H1 (cell line): ENCODE results near the gene MYO9A. TPM values are rescaled to one million over a fixed set of nuclear protein-coding genes. Genes with fewer than 3 reads are reported as not detected.

Experiments
- CTCF ChIA-PET: fragments of 300-600 bp; sonication (Branson Sonifier 250); formaldehyde crosslinking; loops from one replicate; lab custom pipeline; 2021; ENCODE audit not compliant: partially characterized antibody; lab: Charles Lee
- POLR2A ChIA-PET: fragments of 300-600 bp; sonication (Branson Sonifier 250); formaldehyde crosslinking; loops from one replicate; lab custom pipeline; 2021; ENCODE audit warnings: inconsistent platforms; ENCODE audit not compliant: partially characterized antibody; lab: Charles Lee
- DNase-seq, 2 experiments: peaks; one replicate each; pipeline versions ENCODE4 v3.0.0 to v3.0.0-alpha.2; 2010 to 2022; ENCODE audit warnings: low spot score in 2 of 2, low read depth in 1 of 2, mixed read lengths in 1 of 2
- FAIRE-seq: peaks from 2 replicates; lab custom pipeline; 2011; peaks lifted over from hg19 to GRCh38; lab: Jason Lieb, UNC
- H2AFZ ChIP-seq: 2 replicates; pipeline ENCODE4 v1.8.1; 2012; ENCODE audit warnings: low read length, inconsistent platforms
- H2AK5ac ChIP-seq: 2 replicates; pipeline ENCODE4 v1.6.1; 2013; ENCODE audit warnings: low read depth, low read length
- H2BK120ac ChIP-seq: replicated peaks from 2 replicates; pipeline ENCODE3; 2013; ENCODE audit warnings: low read depth, low read length, inconsistent platforms
- H2BK12ac ChIP-seq: 2 replicates; pipeline ENCODE4 v1.6.1; 2013; ENCODE audit warnings: low read depth, low read length
- H2BK15ac ChIP-seq: 2 replicates; pipeline ENCODE4 v1.6.1; 2013; ENCODE audit warnings: low read length
- H2BK20ac ChIP-seq: 2 replicates; pipeline ENCODE4 v1.6.1; 2013; ENCODE audit warnings: low read length
- H2BK5ac ChIP-seq: 2 replicates; pipeline ENCODE4 v1.6.1; 2013; ENCODE audit warnings: low read depth, low read length
- H3K14ac ChIP-seq: 2 replicates; pipeline ENCODE4 v1.6.1; 2013; ENCODE audit warnings: inconsistent platforms; ENCODE audit not compliant: insufficient read length
- H3K18ac ChIP-seq: 2 replicates; pipeline ENCODE4 v1.6.1; 2013; ENCODE audit warnings: low read length; ENCODE audit errors: extremely low read depth
- H3K23ac ChIP-seq: 2 replicates; pipeline ENCODE4 v1.6.1; 2013; ENCODE audit warnings: inconsistent platforms; ENCODE audit not compliant: insufficient read length
- H3K23me2 ChIP-seq: 2 replicates; pipeline ENCODE4 v1.6.1; 2013; ENCODE audit warnings: low read depth, low read length
- H3K27ac ChIP-seq: 2 replicates; pipeline ENCODE4 v1.6.1; 2011; ENCODE audit warnings: low read depth, low read length, inconsistent platforms
- H3K27me3 ChIP-seq, 4 experiments: replicated peaks in 1 of 4; 1 replicate in 1 of 4; 2 replicates in 3 of 4; pipeline versions ENCODE4 v1.6.1 to v1.8.1; 2011 to 2013; ENCODE audit warnings: low read length in 3 of 4, mild to moderate bottlenecking in 3 of 4, inconsistent platforms in 2 of 4, mixed read lengths in 2 of 4, moderate library complexity in 1 of 4; ENCODE audit not compliant: control insufficient read depth in 3 of 4, insufficient read depth in 3 of 4; ENCODE audit errors: extremely low read depth in 1 of 4
- H3K36me3 ChIP-seq, 4 experiments: 2 replicates each; pipeline versions ENCODE4 v1.6.1 to v1.8.1; 2011 to 2013; ENCODE audit warnings: mild to moderate bottlenecking in 4 of 4, low read length in 3 of 4, moderate library complexity in 2 of 4, control low read depth in 1 of 4, inconsistent platforms in 1 of 4; ENCODE audit not compliant: insufficient read depth in 4 of 4, control insufficient read depth in 2 of 4
- H3K4ac ChIP-seq: replicated peaks from 2 replicates; pipeline ENCODE3; 2013; ENCODE audit warnings: low read length, low read depth, mixed read lengths, inconsistent platforms; ENCODE audit not compliant: insufficient read length
- H3K4me1 ChIP-seq, 4 experiments: replicated peaks in 1 of 4; 1 replicate in 1 of 4; 2 replicates in 3 of 4; pipeline versions ENCODE4 v1.6.1 to v1.8.1; 2011 to 2013; ENCODE audit warnings: low read length in 3 of 4, inconsistent platforms in 2 of 4, mixed read lengths in 1 of 4; ENCODE audit not compliant: insufficient read depth in 4 of 4, control insufficient read depth in 3 of 4
- H3K4me2 ChIP-seq, 2 experiments: 2 replicates each; pipeline versions ENCODE4 v1.6.1 to v1.8.1; 2011 to 2013; ENCODE audit warnings: low read depth in 2 of 2, low read length in 2 of 2, control low read depth in 1 of 2, inconsistent platforms in 1 of 2, mild to moderate bottlenecking in 1 of 2; ENCODE audit not compliant: insufficient read depth in 1 of 2
- H3K4me3 ChIP-seq, 4 experiments: fragments of 200-600, 300-600 bp in 1 of 4; sonication (generic), shearing (Covaris generic), sonication (Bioruptor Twin) in 1 of 4; 2 replicates each; pipeline versions ENCODE4 v1.5.1 to v1.8.1; 2011 to 2016; ENCODE audit warnings: low read length in 4 of 4, low read depth in 3 of 4, control low read depth in 2 of 4, inconsistent platforms in 2 of 4, mild to moderate bottlenecking in 2 of 4, mixed read lengths in 1 of 4, moderate library complexity in 1 of 4; ENCODE audit not compliant: insufficient read depth in 2 of 4; ENCODE audit errors: extremely low read depth in 1 of 4
- H3K56ac ChIP-seq: replicated peaks from 2 replicates; pipeline ENCODE3; 2013; ENCODE audit warnings: low read depth, mild to moderate bottlenecking, mixed read lengths, low read length, inconsistent platforms; ENCODE audit not compliant: insufficient read length
- H3K79me1 ChIP-seq: 2 replicates; pipeline ENCODE4 v1.6.1; 2013; ENCODE audit warnings: low read depth, low read length, control low read depth
- H3K79me2 ChIP-seq, 2 experiments: 2 replicates each; pipeline versions ENCODE4 v1.6.1 to v1.8.1; 2012 to 2013; ENCODE audit warnings: low read length in 2 of 2, mild to moderate bottlenecking in 2 of 2, inconsistent platforms in 1 of 2; ENCODE audit not compliant: insufficient read depth in 2 of 2, control insufficient read depth in 1 of 2
- H3K9ac ChIP-seq, 4 experiments: replicated peaks in 1 of 4; 1 replicate in 1 of 4; 2 replicates in 3 of 4; pipeline versions ENCODE4 v1.6.1 to v1.8.1; 2011 to 2013; ENCODE audit warnings: low read depth in 3 of 4, low read length in 3 of 4, control low read depth in 2 of 4, mild to moderate bottlenecking in 2 of 4, moderate library complexity in 2 of 4, inconsistent platforms in 1 of 4; ENCODE audit errors: extremely low read depth in 1 of 4
- H3K9me3 ChIP-seq, 2 experiments: 2 replicates each; pipeline versions ENCODE4 v1.6.1 to v1.8.1; 2012 to 2013; ENCODE audit warnings: mild to moderate bottlenecking in 2 of 2, moderate library complexity in 2 of 2, control low read depth in 1 of 2, inconsistent platforms in 1 of 2, low read depth in 1 of 2, low read length in 1 of 2, mixed read lengths in 1 of 2; ENCODE audit not compliant: insufficient read depth in 2 of 2
- H4K20me1 ChIP-seq, 2 experiments: replicated peaks in 1 of 2; 2 replicates each; pipeline versions ENCODE3 to v1.8.1; 2011 to 2013; ENCODE audit warnings: inconsistent platforms in 2 of 2, low read length in 2 of 2, mild to moderate bottlenecking in 1 of 2; ENCODE audit not compliant: insufficient read depth in 2 of 2, control insufficient read depth in 1 of 2
- H4K5ac ChIP-seq: 2 replicates; pipeline ENCODE4 v1.6.1; 2013; ENCODE audit warnings: low read length, low read depth, mixed read lengths, inconsistent platforms; ENCODE audit not compliant: insufficient read length
- H4K8ac ChIP-seq: 2 replicates; pipeline ENCODE4 v1.8.0; 2013; ENCODE audit warnings: mild to moderate bottlenecking, moderate library complexity, low read length, inconsistent platforms; ENCODE audit not compliant: insufficient read depth; ENCODE audit errors: extremely low read depth
- H4K91ac ChIP-seq: replicated peaks from 2 replicates; pipeline ENCODE3; 2013; ENCODE audit warnings: low read length, mixed read lengths, inconsistent platforms; ENCODE audit not compliant: insufficient read length
- BACH1 ChIP-seq: IDR thresholded peaks from 2 replicates; pipeline ENCODE4 v1.6.1; 2012; ENCODE audit warnings: low read length, improper control_type of control experiment
- CBX8 ChIP-seq: fragments of 300-800, 300-1000 bp; sonication (generic); IDR thresholded peaks from 2 replicates; pipeline ENCODE4 v1.7.1; 2016; ENCODE audit warnings: low read depth, low read length, borderline replicate concordance
- CEBPB ChIP-seq: IDR thresholded peaks from 2 replicates; pipeline ENCODE4 v1.6.1; 2012; ENCODE audit warnings: low read depth, low read length
- FOSL1 ChIP-seq: IDR thresholded peaks from 2 replicates; pipeline ENCODE4 v1.6.1; 2011; ENCODE audit warnings: mild to moderate bottlenecking, low read depth, low read length, moderate library complexity; ENCODE audit not compliant: insufficient read depth
- HDAC2 ChIP-seq, 2 experiments: fragments of 300-600 bp in 1 of 2; sonication (generic) in 1 of 2; IDR thresholded peaks; 2 replicates each; pipeline ENCODE4 v1.6.1; 2011 to 2012; ENCODE audit warnings: low read depth in 2 of 2, low read length in 2 of 2, mild to moderate bottlenecking in 2 of 2, moderate library complexity in 2 of 2, borderline replicate concordance in 1 of 2, inconsistent platforms in 1 of 2
- KDM1A ChIP-seq: fragments of 200-600, 300-600 bp; sonication (generic); IDR thresholded peaks from 2 replicates; pipeline ENCODE4 v1.7.1; 2016; ENCODE audit warnings: mild to moderate bottlenecking, low read length, borderline replicate concordance
- MAFK ChIP-seq: IDR thresholded peaks from 2 replicates; pipeline ENCODE4 v1.6.1; 2012; ENCODE audit warnings: low read depth, mild to moderate bottlenecking, improper control_type of control experiment, low read length
- NRF1 ChIP-seq: IDR thresholded peaks from 2 replicates; pipeline ENCODE4 v1.6.1; 2011; ENCODE audit warnings: mild to moderate bottlenecking, low read depth, low read length, improper control_type of control experiment
- POLR2AphosphoS5 ChIP-seq: IDR thresholded peaks from 2 replicates; pipeline ENCODE4 v1.6.1; 2011; ENCODE audit warnings: low read depth, low read length
- RXRA ChIP-seq: IDR thresholded peaks from 2 replicates; pipeline ENCODE4 v1.6.1; 2011; ENCODE audit warnings: low read depth, mild to moderate bottlenecking, low read length, moderate library complexity; ENCODE audit not compliant: insufficient read depth
- WGBS, 2 experiments: shearing (Covaris generic) in 1 of 2; methylation state at CpG; one replicate each; pipeline versions ENCODE4 v1.1.6 to v1.1.7; 2013 to 2015; ENCODE audit warnings: low lambda C conversion rate in 2 of 2, mixed read lengths in 2 of 2, inconsistent platforms in 1 of 2, low coverage in 1 of 2, missing lambda C conversion rate in 1 of 2; ENCODE audit not compliant: insufficient replicate concordance in 2 of 2, insufficient coverage in 1 of 2, insufficient read length in 1 of 2; ENCODE audit errors: extremely low coverage in 1 of 2, missing lambda C conversion rate in 1 of 2; 5-methylcytosine and 5-hydroxymethylcytosine counted together
- polyA plus RNA-seq, 7 experiments: library from polyadenylated mRNA; depleted of rRNA in 3 of 7; stranded (reverse) in 5 of 7; unstranded in 2 of 7; fragments of >200 nt in 5 of 7; fragments of 200-250 nt in 2 of 7; gene quantifications; 1 replicate in 5 of 7; 2 replicates in 1 of 7; 4 replicates in 1 of 7; pipeline versions ENCODE4 v1.2.1 to v1.2.3, GENCODE V29; 2011 to 2013; ENCODE audit warnings: missing spikeins in 2 of 7, mixed read lengths in 2 of 7
- total RNA-seq: library from RNA; stranded (reverse); fragmentation: NEBNext Ultra II Directional; extraction: Animal tissue kit (Norgen Biotek cat#: 25700); gene quantifications from 2 replicates; pipeline ENCODE4 v1.2.1, GENCODE V29; 2021
- TF ChIP-seq, protein P1 (sequence below): IDR thresholded peaks from 2 replicates; pipeline ENCODE4 v1.6.1; 2012; ENCODE audit warnings: low read length, inconsistent platforms

Gene MYO9A
- total and polyA plus RNA-seq, 2 of the 8 experiments (the other 6 are each of a cell fraction or from before 2014, with no cell fraction given): 3.9 to 26.0 TPM

DNA sequence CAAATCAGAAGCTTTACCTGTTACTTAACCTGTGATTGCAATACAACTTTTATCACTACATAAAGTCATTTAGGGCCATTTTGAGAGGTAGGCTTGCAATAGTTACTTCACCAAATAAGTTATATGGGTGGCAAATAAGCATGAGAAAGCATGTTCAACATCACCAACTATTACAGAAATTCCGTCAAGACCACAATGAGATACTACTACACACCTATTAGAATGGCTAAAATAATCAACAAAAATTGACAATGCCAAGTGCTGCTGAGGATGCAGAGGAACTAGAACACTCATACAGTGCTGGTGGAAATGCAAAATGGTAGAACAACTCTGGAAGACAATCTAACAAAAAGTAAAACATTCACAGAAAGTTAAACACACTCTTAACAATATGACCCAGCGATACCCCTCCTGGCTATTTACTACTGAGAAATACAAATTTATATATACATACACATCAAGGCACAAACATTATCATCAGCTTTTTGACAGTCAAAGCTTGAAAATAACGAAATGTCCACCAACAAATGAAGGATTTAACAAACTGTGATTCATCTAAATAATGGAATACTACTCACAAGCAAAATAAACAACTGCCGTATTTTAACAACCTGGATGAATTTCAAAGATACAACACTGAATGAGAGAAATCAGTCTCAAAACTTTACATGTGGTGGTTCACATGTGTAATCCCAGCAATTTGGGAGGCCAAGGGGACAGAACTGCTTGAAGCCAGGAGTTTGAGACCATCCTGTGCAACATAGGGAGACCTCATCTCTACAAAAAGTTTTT is 82.9 kb downstream of the MYO9A start:
- no peaks in the 10 kb centered on the region; the same call in 1 of the 2 replicates for H3K79me1 ChIP-seq
- H3K36me3 ChIP-seq: no peaks in the 10 kb centered on the region
- no peak overlapping the region for H3K4ac ChIP-seq
- H4K8ac ChIP-seq: no peak overlapping the region
- no peak overlapping the region for H3K56ac ChIP-seq
- no peak overlapping the region for H2AFZ ChIP-seq
- ChIA-PET CTCF (no interaction called here), POLR2A (no interaction called here)
- no peak overlapping the region for H2BK20ac ChIP-seq
- no peak overlapping the region for H2BK12ac ChIP-seq
- H3K9ac ChIP-seq: no peak overlapping the region
- H3K79me2 ChIP-seq: no peaks in the 10 kb centered on the region
- peaks cover 0 to 2% of the 10 kb centered on the region in 2 experiments for H4K20me1 ChIP-seq
- no peak overlapping the region for H3K14ac ChIP-seq
- H2BK120ac ChIP-seq: no peak overlapping the region
- H4K91ac ChIP-seq: no peak overlapping the region
- peaks cover 0 to under 1% (median 0%) of the 10 kb centered on the region in 4 experiments; a peak in 2 of 7 replicates for H3K4me1 ChIP-seq
- no peaks in the 10 kb centered on the region for H3K23me2 ChIP-seq
- FAIRE-seq (no peak), DNase-seq (no peak)
- no peak overlapping the region for H2BK15ac ChIP-seq
- no peak overlapping the region for H4K5ac ChIP-seq
- no peak overlapping the region for H3K18ac ChIP-seq
- no peaks in the 10 kb centered on the region for H3K27me3 ChIP-seq
- no peak overlapping the region for H2AK5ac ChIP-seq
- 83% methylated on average over 4 of the region's 4 CpGs; no CpG with 5 or more reads in 1 of the 2 experiments for WGBS, 2 experiments
- no peak overlapping the region for H3K27ac ChIP-seq
- H2BK5ac ChIP-seq: no peak overlapping the region
- peaks cover 0 to 3% of the 10 kb centered on the region in 2 experiments; a peak in 1 of 4 replicates for H3K9me3 ChIP-seq
- H3K4me3 ChIP-seq: no peak overlapping the region
- no peak overlapping the region for H3K23ac ChIP-seq
- no peak overlapping the region for H3K4me2 ChIP-seq
- no peak for TF ChIP-seq MAFK
- no peak for TF ChIP-seq KDM1A
- no peak for TF ChIP-seq FOSL1
- no peak for TF ChIP-seq CEBPB
- no peak for TF ChIP-seq CBX8
- no peak for TF ChIP-seq RXRA
- TF ChIP-seq BACH1: no peak
- no peak for TF ChIP-seq POLR2AphosphoS5
- TF ChIP-seq NRF1: no peak
- no peak for TF ChIP-seq HDAC2 (IDR thresholded peaks at IDR 0.05; ENCODE audit: borderline replicate concordance in 1 of 2, low read depth in 2 of 2, low read length in 2 of 2)
- TF ChIP-seq, protein P1, sequence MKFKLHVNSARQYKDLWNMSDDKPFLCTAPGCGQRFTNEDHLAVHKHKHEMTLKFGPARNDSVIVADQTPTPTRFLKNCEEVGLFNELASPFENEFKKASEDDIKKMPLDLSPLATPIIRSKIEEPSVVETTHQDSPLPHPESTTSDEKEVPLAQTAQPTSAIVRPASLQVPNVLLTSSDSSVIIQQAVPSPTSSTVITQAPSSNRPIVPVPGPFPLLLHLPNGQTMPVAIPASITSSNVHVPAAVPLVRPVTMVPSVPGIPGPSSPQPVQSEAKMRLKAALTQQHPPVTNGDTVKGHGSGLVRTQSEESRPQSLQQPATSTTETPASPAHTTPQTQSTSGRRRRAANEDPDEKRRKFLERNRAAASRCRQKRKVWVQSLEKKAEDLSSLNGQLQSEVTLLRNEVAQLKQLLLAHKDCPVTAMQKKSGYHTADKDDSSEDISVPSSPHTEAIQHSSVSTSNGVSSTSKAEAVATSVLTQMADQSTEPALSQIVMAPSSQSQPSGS: no peak
